HG03097 (cell line): ENCODE results near the gene AK4.
A peak's percentile ranks its signal among the peaks of the same experiment; 100 is the strongest.
"Not testable (repeated sequence)": the region's sequence is repeated elsewhere in the genome, so short reads cannot be mapped to it uniquely, and the experiment has no call there.

ENCODE experiments used
- ATAC-seq: cut with Tn5 transposase; IDR thresholded peaks from one replicate; pipeline ENCODE4 v1.9.1; 2021; ENCODE audit not compliant: unreplicated experiment, low FRiP score

The AK4 gene

GRCh38 chr1:65148178-65148547, at the start of gene AK4:
Gene AK4 (plus strand): TSS chr1:65148203. CDS start chr1:65148408, 205 bp downstream.
- ATAC-seq = not testable (repeated sequence)

DNA sequence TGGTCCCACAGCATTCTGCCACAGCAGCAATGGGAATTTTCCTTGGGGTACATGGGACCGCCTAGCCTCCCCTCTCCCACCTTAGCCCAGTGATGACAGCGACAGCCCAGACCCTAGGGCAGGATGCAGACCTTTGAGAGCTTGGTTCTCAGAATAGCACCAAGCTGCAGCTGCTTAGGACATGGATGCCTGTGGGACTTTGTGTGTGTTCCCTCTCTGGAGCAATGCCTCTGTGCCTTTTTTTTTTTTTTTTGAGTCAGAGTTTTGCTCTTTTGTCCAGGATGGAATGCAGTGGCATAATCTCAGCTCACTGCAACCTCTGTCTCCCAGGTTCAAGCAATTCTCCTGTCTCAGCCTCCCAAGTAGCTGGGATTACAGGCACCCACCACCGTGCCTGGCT, 44.2 kb upstream of the AK4 start:
- ATAC-seq = no peak

DNA sequence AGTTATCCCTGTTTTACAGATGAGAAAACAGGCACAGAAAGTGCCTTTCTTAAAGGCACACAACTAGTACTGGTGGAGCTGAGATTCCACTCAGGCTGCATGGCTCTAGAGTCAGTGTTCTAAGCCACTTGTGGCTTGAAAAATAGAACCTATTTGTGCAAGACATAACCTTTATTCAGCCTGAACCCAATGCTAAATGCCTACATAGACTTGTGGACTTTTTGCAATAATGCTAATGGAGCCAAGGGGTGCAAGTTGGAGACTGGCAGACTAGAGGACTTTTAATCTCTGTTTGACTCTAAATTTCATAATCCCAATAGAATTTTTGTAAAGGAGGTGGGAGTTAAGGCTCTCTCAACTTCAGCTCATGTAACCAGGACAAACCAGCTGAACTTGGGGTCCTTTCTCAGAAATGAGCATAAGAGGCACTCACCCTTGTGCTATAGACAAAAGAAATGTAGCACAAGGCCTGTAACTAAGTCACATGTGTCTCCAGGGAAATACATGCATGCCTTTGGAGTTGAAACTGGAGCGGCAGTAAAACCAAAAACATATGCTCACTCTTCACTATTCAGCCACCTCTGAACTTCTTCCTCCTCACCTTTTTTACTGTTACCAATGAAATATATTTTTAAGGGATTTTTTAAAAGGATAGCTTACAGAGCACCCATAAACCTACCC, 43.0 kb upstream of the AK4 start:
- ATAC-seq = no peak

DNA sequence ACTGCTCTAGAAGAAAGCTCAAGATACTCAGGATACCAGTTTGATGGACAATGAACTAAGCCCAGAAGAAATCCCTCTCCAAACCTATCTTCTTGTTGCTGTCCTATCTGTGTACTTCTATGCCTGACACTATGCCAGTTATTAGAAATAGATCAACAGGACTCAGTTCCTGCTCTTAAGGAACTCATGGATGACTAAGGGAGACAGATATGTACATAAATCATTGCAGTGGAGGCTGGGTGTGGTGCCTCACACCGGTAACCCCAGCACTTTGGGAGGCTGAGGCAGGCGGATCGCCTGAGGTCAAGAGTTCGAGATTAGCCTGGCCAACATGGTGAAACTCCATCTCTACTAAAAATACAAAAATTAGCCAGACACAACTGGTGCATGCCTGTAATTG, 42.4 kb upstream of the AK4 start:
- ATAC-seq = no peak

DNA sequence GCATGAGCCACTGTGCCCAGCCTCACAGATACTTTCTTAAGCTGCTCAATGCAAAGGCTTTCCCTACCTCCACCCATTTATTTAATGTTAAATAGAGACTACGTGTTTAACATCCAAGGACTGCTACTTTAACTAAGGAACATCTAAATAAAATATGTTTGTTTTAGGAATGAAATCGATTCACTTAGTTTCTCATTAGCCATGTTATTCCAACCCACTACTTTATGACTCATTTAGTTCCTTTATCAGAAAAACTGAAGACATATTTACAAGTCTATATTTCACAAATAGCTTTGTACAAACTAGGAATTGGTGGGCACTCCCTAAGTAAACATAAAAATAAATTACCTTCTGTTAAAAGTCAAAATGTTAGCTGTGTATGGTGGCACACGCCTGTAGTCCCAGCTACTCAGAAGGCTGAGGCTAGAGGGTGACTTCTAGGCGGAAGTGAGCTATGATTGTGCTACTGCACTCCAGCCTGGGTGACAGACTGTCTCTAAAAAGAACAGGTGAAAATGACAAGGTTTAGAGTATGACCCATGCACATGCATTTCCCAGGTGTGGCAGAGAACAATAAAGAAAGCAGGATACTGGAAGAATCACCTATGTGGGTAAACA, 39.9 kb upstream of the AK4 start:
- ATAC-seq = no peak

GRCh38 chr1:65109487-65109886, 38.5 kb upstream of the AK4 start:
- no peak for ATAC-seq

- ATAC-seq = no peak
Observed at GRCh38 chr1:65112811-65113210, 35.2 kb upstream of the AK4 start.

DNA sequence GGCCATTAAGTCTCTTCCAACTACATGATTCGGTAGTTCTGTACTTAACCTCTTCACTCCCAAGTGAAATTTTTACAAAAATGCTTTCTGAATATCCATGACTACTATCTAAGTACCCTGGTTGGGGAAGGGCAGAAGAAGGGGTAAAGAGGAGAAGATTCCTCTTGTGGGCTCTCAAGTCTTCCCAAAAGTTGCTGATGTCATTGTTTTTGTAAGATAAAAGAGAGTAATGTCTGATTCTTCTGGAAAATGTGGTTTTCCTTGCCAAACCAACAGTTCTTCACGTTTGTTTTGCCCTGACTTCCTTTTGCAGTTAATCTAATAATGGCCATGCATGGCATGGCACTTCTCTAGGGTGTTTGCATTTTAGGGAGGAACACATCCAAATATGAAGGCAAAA, 34.7 kb upstream of the AK4 start:
- no peak for ATAC-seq

DNA sequence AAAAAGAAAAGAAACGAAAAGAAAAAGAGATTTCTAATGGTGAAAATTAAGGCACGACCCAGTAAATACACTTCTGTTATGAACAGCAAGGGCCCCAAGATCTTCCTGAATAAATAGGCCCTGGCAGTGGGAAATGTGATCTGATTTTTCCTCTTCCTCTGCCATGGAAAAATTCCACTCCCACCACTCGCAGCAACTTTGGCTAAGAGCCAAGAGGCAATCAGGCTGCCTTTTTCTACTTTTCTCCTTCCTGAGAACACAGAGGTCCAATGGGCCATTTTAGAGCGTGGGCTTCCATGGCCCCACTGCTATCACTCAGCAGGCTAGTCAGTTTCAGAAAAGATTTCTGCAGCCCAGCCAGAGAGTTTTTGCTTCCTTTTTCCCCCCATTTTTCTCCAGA, 33.7 kb upstream of the AK4 start:
- no peak for ATAC-seq

DNA sequence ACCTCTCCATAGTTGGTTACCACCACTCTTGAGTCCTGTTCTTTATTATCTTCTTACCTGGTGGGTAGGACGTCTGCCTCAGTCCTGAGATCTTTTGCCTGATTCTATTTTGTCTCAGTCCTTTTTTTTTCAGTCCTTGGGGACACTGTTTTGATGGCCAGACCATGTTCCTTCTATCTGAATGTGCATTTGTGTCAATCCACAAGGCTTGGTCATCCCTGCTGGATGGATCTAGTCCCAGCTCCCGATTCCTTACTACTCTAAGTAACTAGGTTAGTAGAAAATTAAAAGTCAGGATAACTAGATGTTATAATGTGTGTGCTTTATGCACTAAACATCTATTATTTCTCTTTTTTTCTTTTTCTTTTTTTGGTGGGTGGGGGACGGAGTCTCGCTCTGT, 28.1 kb upstream of the AK4 start:
- ATAC-seq = no peak

GRCh38 chr1:65129104-65129503, 18.9 kb upstream of the AK4 start:
- ATAC-seq = not testable (repeated sequence)

- ATAC-seq = no peak
Observed at GRCh38 chr1:65138524-65138923, 9.5 kb upstream of the AK4 start.

- ATAC-seq = not testable (repeated sequence)
Observed at GRCh38 chr1:65139793-65140192, 8.2 kb upstream of the AK4 start.

GRCh38 chr1:65141394-65141793, 6.6 kb upstream of the AK4 start:
- ATAC-seq = no peak

- ATAC-seq = no peak
Observed at GRCh38 chr1:65141918-65142317, 6.1 kb upstream of the AK4 start.

GRCh38 chr1:65143112-65143658, 4.8 kb upstream of the AK4 start:
- ATAC-seq = not testable (repeated sequence)

GRCh38 chr1:65146908-65147423, 1.0 kb upstream of the AK4 start:
- ATAC-seq = no peak

GRCh38 chr1:65147424-65148177, 402 bp upstream of the AK4 start:
- peak; percentile 50 for ATAC-seq

GRCh38 chr1:65148548-65149350, 746 bp downstream of the AK4 start:
- peak; percentile 43 for ATAC-seq

- ATAC-seq = peak; percentile 3
Observed at GRCh38 chr1:65149351-65150107, 1.5 kb downstream of the AK4 start.
